GM10248 (cell line): ENCODE results near the gene FAM89A.

Experiments used
- CTCF ChIA-PET: fragments of 300-600 bp; sonication (Branson Sonifier 250); formaldehyde crosslinking; extraction: SDS; loops from one replicate; lab custom pipeline; 2021; ENCODE audit warnings: antibody characterized with exemption; lab: Yijun Ruan, JAX
- POLR2A ChIA-PET: fragments of 350-650 bp; sonication (Branson Sonifier 250); formaldehyde crosslinking; extraction: SDS; loops from one replicate; lab custom pipeline; 2020; ENCODE audit warnings: antibody characterized with exemption; lab: Yijun Ruan, JAX
- DNase-seq: peaks from one replicate; pipeline ENCODE4 v3.0.0; 2012; ENCODE audit errors: extremely low spot score
- CTCF ChIP-seq: IDR thresholded peaks from 2 replicates; pipeline ENCODE4 v1.5.1; 2012; ENCODE audit warnings: mild to moderate bottlenecking, low read depth; ENCODE audit errors: extremely low read depth, missing control alignments, control extremely low read depth

Gene FAM89A

GRCh38 chr1:231069333-231069732 lies 29.3 kb upstream of the FAM89A start:
- TF ChIP-seq CTCF: no peak
- POLR2A ChIA-PET: no interaction called here
- CTCF ChIA-PET: interaction anchor here (0.9 kb wide), 1 partner anchor 15 kb away, joined by 3 read pairs; no protein-coding TSS in a partner anchor
- no peak for DNase-seq

DNA sequence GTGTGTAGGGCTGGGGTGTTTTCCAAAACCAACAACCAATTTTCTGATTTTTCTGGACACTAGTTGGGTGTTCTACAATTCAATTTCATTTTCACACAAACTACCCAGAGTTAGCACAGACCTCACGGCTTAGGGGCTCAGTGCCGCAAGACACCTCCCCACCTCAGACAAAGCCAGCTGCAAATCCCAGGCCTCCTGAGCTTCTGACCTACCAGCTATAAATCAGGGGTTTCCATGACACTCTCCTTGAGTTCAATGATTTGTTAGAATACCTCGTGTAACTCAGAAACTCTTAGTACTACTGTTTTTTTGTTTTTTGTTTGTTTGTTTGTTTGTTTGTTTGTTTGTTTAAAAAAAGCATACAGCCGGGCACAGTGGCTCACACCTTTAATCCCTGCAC lies 28.7 kb upstream of the FAM89A start:
- ChIA-PET CTCF (interaction anchor here (0.9 kb wide), 1 partner anchor 16 kb away, joined by 3 read pairs; no protein-coding TSS in a partner anchor), POLR2A (no interaction called here)
- TF ChIP-seq CTCF: no peak
- DNase-seq: no peak

DNA sequence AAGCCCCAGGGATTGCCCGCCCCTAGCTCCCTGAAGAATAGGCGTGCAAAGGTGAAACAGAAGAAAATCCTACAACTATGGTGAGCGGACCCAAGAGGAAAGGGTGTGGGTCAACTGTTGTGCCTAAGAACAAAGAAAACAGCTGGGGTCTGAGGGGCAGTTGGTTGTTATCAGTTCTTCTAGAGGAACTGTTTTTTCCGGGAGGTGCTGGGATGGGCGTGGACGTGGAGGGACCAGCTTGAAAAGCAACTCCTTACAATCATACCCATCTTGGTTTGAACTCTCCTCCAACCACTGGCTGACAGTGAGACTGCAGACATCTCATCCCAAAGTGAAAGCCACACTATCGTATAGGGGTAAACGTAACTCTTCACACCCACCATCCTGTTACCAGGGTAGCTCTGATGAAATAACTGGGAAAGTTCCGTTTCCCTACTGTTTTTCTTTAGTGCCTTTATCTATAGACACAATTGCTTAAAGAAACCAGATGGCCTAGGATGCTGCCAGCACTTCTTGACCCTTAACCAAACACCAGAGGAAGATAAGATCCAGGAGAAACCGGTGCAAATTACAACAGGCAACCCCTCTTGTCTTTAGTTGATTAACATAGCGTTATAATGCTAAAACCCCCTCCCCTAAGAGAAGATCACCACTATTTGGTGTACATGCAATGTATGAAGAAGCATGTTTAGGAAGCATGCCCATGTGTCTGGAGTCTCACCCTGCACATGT lies 25.6 kb upstream of the FAM89A start:
- ChIA-PET POLR2A (no interaction called here), CTCF (interaction anchor here (1.4 kb wide), 1 partner anchor 12 kb away, joined by 3 read pairs; no protein-coding TSS in a partner anchor)
- DNase-seq: no peak
- TF ChIP-seq CTCF: no peak

DNA sequence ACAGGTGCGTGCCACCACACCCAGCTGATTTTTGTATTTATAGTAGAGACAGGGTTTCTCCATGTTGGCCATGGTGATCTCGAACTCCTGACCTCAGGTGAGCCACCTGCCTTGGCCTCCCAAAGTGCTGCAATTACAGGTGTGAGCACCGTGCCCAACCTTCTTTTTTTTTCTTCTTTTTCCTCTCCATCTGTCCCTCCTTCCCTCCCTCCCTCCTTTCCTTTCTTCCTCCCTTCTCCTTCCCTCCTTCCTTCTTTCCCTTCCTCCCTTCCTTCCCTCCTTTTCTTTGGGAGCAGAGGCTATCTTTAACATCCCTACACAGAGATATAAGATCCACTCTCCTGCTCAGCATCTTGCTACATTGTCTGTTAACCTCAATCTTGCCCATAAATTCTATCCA lies 24.4 kb upstream of the FAM89A start:
- no peak for TF ChIP-seq CTCF
- POLR2A ChIA-PET: no interaction called here
- CTCF ChIA-PET: interaction anchor here (0.8 kb wide), 1 partner anchor 30 kb away, joined by 3 read pairs; no protein-coding TSS in a partner anchor
- DNase-seq: no peak

DNA sequence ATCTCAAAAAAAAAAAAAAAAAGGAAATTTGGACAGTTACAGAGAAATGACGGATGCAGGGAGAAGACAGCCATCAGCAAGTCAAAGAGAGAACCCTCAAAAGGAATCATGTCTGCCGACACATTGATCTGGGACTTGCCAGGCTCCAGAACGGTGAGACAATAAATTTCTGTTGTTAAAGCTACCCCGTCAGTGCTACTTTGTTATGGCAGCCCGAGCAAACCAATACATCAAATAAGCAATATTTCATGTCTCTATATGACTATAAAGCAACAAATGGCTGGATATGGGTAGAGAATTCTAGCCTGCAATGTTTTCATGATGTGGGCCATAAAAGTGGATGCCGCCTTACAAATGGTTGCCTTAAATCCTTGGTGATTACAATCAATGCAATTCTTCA lies 23.3 kb upstream of the FAM89A start:
- DNase-seq: no peak
- CTCF ChIA-PET: interaction anchor here (0.8 kb wide), 1 partner anchor 31 kb away, joined by 3 read pairs; no protein-coding TSS in a partner anchor
- no peak for TF ChIP-seq CTCF
- POLR2A ChIA-PET: no interaction called here

DNA sequence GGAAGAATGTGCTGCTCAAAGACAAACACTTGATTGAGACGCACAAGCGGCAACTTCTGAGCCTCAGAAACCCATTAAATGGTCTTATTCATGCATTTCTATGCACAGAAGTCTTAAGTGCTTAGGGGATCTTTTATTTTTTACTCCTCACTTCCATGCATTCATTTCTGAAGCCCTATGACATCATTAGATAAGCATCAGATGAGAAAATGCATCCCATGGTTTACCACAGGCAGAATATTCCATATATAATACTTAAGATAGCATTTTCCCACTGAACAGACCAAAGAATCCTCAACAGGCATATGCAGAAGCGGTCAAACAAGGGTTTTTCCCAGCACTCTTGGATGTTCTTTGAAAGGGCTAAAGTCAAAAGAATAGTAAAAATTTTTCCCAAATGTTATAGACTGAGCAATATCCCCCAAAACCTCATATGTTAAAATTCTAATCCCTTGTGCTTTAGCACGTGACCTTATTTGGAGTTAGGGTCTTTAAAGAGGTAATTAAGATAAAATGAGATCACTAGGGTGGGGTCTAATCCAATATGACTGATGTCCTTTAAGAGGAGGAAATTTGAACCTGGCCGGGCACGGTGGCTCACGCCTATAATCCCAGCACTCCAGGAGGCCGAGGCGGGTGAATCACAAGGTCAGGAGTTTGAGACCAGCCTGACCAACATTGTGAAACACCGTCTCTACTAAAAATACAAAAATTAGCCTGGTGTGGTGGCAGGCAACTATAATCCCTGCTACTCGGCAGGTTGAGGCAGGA lies 22.6 kb upstream of the FAM89A start:
- no peak for DNase-seq
- CTCF ChIA-PET: no interaction called here
- TF ChIP-seq CTCF: no peak
- POLR2A ChIA-PET: no interaction called here
